GM19238 (cell line): ENCODE measurements around the gene SLC46A1.

Experiments used
- DNase-seq: peaks from one replicate; pipeline ENCODE4 v3.0.0; 2011; ENCODE audit warnings: low spot score; ENCODE audit not compliant: insufficient read length

The SLC46A1 gene

DNA sequence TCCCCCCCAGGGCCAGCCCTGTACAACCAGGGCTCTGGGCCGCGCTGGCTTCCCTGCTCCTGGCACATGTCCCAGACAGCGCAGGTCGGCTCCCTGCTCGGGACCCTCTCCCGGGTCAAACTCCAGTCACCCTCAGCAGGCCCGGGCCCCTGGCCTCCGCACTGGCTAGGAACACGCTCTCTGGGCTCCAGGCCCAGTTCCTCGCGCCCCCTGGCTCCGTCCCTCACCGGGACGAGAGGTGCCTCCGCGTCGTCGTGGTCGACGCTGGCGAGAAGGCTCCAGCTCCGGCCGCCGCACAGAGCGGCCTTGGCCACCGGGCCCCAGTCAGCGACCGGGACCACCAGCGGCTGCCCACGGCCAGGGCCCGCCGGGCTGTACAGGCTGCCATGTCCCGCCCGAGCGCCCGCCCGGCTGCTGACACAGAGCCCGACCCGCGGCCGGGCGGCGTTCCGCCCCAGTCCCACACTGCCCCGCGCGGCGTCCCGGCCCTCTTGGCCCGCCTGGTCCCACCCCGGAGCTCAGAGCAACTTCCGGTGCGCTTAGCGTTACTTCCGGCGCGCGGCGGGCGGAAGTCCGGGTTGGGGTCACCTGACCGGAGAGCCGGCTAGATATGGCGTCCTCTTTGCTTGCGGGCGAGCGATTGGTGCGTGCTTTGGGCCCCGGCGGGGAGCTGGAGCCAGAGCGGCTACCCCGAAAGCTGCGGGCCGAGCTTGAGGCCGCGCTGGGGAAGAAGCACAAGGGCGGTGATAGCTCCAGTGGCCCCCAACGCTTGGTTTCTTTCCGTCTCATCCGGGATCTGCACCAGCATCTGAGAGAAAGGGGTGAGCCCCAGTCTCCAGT lies 48.7 kb downstream of the SLC46A1 start, which contains the start of gene POLDIP2:
POLDIP2 (minus strand) TSS at position 467 of the 840 bp plus-strand sequence; CDS start at position 388, 79 bp downstream.
- DNase-seq = peak; percentile 96

GRCh38 chr17:28350271-28350670 lies 55.7 kb downstream of the SLC46A1 start:
- no peak for DNase-seq

GRCh38 chr17:28348979-28349378 lies 57.0 kb downstream of the SLC46A1 start:
- DNase-seq = no peak

DNA sequence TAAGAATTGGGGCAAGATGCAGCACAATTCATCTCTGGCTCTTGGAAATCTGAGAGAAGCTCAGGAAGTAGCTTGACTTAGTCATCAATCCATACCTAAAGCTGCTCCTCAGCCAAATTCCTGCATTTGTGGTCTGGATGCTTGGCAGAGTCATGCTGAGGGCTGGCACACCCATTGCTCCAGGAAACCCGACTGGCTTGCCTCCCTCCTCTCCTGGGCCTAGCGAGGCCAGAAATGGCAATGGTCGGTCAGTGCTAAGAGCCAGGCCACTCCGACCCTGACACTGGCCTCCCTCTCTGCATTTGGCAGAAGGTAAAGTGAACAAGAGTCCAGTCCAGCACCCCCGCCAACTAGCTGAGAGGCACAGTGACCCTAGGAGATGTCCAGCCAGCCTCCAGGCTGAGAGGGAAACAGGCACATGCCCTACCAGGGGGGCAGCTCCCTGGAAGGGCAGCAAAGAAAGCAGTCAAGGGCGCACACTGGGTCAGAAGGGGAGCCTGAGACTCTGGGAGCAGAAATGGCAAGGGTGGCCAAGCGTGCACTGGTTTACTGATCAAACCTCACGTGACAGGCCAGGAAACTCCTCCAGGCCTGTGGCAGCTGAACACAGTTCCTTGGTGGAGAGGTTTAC lies 58.6 kb downstream of the SLC46A1 start:
- DNase-seq = no peak

DNA sequence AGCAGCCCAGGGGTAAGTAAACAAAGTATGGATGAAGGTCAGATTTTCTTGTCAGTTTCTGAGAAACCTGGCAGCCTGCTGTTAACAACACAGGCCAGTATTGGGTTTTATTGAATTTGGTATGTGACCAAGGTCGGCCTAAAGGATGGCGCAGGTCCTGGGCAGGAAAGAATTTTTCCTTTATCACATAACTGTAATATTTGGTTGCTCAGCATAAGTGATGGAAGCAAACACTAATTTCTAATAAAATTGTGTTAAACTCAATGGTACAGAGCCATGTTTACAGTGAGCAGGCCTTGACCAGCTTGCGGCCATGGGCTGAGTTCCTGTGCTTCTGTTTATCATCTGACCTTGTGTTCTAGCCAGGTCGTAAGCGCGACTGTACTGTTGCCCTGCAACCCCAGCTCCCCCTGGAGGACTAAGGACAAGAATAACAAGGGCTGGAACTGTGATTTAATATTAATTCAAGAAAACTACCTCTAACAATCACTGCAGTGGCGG lies 59.2 kb downstream of the SLC46A1 start:
- DNase-seq = no peak

DNA sequence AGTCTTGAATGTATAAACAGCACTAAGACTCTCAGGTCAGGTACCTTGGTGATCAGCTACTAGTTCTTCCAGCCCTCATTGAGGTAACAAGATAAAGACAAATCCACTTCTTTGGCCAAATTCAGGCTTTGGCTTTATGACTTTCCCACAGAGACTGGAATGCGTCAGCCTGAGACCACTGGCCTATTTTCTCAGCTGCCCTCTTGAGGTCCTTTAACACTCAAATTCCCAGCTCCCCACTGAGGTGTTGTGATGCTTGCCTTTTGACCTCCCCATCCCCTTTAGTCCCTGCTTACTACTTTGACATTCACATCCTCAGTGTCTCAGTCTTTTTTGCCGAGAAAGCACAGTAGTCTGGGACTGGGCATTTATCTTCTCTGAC lies 59.8 kb downstream of the SLC46A1 start:
- no peak for DNase-seq

DNA sequence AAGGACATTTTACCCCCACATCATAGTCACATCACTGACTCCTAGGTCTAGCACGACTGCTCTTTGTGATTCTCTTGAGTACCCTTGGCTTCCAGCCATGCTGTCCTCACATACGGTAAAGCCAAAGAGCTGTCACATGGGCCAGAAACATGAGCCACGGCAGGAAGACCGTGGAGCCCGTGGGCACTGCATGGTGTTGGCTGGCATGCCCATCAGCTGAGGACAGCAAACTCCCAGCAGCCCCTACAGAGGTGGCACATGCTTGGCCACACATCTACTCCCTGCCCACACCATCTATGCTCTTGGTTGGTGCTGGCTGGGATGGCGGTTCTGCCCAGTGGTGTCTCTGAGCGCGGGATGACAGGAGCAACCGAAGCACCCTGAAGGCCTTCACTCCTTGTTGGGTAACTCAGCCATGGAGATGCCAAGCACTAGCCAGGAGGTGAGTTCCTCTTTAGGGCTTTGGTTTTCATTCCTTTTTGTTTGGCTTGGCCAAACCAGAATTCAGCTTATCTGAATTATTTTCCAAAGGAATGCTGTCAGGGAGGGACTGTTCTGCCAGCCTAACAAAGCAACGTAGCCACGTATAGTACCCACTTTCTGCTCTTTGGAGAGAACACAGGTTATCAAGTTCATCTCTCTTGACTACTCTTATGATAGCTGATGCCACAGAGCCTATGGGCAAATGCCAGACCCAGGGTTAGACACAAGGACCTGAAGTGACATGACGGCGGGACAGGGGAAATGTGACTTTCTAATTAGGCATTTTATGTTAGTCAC lies 60.4 kb downstream of the SLC46A1 start:
- DNase-seq = no peak
